Colonic mucosa (tissue), 4 donors: Measurements from ENCODE around the gene BRMS1. TPM values are rescaled to one million over a fixed set of nuclear protein-coding genes. Genes with fewer than 3 reads are reported as not detected.

Experiments
- DNase-seq: peaks from one replicate; pipeline ENCODE4 v3.0.0-alpha.2; 2020
- H3K27ac ChIP-seq: fragments of 200-600 bp; one replicate; pipeline ENCODE4 v1.8.0; 2021
- H3K27me3 ChIP-seq: fragments of 200-600 bp; one replicate; pipeline ENCODE4 v1.8.0; 2021
- H3K36me3 ChIP-seq: fragments of 200-600 bp; one replicate; pipeline ENCODE4 v1.8.0; 2021
- H3K4me1 ChIP-seq: fragments of 200-600 bp; one replicate; pipeline ENCODE4 v1.8.0; 2021; ENCODE audit warnings: mild to moderate bottlenecking
- H3K4me3 ChIP-seq: fragments of 200-600 bp; one replicate; pipeline ENCODE4 v1.8.0; 2021
- H3K9ac ChIP-seq, 2 donors: one replicate each; pipeline ENCODE4 v1.7.0; 2013; ENCODE audit warnings: control low read depth in 2 of 2, low read depth in 2 of 2, low read length in 2 of 2
- H3K9me3 ChIP-seq: fragments of 200-600 bp; one replicate; pipeline ENCODE4 v1.8.0; 2021
- intact Hi-C: fragments of 100-400 bp; cut with DNase I; formaldehyde crosslinking; loops from one replicate; pipeline ENCODE4 v1.14.1; 2022
- total RNA-seq, 2 donors: library from RNA; stranded (reverse); fragmentation: NEBNext Ultra II Directional in 1 of 2; extraction: Animal tissue kit (Norgen Biotek cat#: 25700) in 1 of 2; gene quantifications; one replicate each; pipeline ENCODE4 v1.2.1, GENCODE V29; 2021
- TF ChIP-seq, protein P1 (sequence below): fragments of 200-600 bp; IDR thresholded peaks from one replicate; pipeline ENCODE4 v1.8.0; 2022; ENCODE audit warnings: antibody characterized with exemption, mild to moderate bottlenecking
- donor health status: healthy.
- donor health status: DM: no; HTN: no; CAD: no.
- donor health status: DM: no; HTN: no; CAD: no.

The BRMS1 gene
- total RNA-seq, 2 donors from 2014 or later, result 31.1 to 64.6 TPM

GRCh38 chr11:66338276-66339161 is 6.4 kb downstream of the BRMS1 start:
- Histone ChIP-seq H3K4me3 (no peak overlapping the region), H3K9ac (no peak overlapping the region), H3K9me3 (no peaks in the 10 kb centered on the region), H3K27me3 (no peaks in the 10 kb centered on the region), H3K27ac (no peak overlapping the region), H3K4me1 (peaks cover 16% of the 10 kb centered on the region), H3K36me3 (peaks cover 7% of the 10 kb centered on the region)
- TF ChIP-seq, protein P1, sequence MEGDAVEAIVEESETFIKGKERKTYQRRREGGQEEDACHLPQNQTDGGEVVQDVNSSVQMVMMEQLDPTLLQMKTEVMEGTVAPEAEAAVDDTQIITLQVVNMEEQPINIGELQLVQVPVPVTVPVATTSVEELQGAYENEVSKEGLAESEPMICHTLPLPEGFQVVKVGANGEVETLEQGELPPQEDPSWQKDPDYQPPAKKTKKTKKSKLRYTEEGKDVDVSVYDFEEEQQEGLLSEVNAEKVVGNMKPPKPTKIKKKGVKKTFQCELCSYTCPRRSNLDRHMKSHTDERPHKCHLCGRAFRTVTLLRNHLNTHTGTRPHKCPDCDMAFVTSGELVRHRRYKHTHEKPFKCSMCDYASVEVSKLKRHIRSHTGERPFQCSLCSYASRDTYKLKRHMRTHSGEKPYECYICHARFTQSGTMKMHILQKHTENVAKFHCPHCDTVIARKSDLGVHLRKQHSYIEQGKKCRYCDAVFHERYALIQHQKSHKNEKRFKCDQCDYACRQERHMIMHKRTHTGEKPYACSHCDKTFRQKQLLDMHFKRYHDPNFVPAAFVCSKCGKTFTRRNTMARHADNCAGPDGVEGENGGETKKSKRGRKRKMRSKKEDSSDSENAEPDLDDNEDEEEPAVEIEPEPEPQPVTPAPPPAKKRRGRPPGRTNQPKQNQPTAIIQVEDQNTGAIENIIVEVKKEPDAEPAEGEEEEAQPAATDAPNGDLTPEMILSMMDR, result no peak
- no peak for DNase-seq
- intact Hi-C loops, result no loop called here

DNA sequence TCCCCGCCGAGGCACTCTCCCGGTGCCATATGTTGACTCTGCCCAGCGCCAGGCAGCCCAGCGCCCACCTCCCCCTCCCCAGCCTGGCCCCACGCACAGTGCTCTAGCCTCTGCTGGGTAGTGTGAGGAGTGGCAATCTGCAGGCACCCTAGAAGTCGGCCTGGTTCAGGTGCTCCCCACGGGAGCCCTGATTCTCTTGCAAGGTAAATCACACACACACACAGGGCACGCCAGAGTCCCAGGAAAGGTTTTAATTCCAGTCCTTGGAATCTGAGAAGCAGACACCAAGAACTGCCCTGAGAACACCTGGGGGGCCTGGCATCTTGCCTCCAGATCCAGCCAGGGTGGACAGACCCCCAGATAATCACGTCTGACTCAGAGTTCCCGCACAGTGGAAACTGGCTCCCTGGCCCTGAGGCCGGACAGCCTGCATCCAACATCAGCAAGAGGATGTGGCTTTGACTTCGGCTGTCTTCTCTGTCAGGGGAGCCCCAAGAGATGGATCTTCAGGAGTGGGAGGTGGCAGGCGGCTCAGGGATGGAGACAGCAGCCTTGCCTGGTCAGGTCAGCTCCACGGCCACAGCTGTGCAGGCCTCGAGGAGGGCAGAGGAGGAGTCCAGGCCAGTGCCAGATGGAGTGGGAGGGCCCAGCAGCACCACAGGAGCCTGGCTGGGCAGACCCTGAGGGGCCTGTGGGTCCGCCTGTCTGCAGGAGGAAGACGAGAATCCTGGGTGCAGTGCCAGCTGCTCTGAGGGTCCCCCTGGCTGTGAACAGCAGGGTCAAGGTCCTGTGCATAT is 7.6 kb downstream of the BRMS1 start:
- intact Hi-C loops, result no loop called here
- Histone ChIP-seq H3K9me3 (no peaks in the 10 kb centered on the region), H3K27me3 (no peaks in the 10 kb centered on the region), H3K9ac (no peak overlapping the region), H3K4me1 (peaks cover 16% of the 10 kb centered on the region), H3K4me3 (no peak overlapping the region), H3K36me3 (peaks cover 7% of the 10 kb centered on the region), H3K27ac (no peak overlapping the region)
- no peak for DNase-seq
- TF ChIP-seq, protein P1, result no peak

DNA sequence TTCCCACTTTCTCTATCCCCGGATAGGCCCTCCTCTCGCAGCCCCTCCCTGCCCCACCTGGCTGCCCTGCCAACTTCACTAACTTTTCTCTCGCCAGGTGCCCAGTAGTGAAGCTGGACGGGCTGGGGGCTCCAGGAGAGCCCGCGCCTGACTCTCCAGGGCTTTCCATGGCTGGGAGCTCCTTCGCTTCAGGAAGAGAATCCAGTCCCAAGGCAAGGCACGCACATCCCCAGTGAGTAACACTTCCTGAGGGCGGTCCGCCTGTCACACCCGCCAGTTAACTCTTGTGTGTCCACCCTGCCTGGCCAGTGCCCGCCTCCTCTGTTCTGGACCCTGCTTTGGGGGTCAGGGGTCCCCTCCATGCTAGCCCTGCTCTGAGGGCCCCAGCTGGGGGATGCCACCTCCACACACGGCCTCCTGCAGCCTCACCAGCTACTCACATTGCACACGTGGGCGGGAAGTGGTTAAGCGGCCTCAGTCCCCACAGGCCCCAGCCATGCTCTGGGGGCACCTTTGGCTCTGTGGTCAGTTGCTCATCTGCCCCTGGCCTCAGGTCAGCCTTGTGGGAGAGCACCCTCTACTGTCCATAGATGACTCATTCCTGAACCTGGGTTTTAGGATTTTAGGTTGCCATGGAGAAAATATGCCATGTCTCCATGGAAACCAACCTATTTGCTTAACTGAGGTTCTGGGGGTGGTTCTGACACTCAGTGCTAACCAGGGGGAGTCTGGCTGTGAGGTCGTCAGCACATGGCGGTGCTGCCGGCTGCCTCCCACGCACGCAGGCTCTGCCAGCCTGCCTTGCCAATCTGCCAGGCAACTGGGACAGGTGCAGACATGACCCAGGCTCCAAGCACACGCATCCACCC is 8.4 kb downstream of the BRMS1 start, which contains the start of gene RIN1:
Gene RIN1, minus strand, starts transcription at position 201 of the 869 bp plus-strand sequence. Its CDS starts 32 bp downstream, at position 169.
- H3K27ac ChIP-seq, result peak within 1 kb of the TSS; percentile 80
- intact Hi-C loops, result no loop called here
- no peaks in the 10 kb centered on the region for H3K27me3 ChIP-seq
- no peaks in the 10 kb centered on the region for H3K9me3 ChIP-seq
- peak within 1 kb of the TSS; percentile 64 to 77 for H3K9ac ChIP-seq
- peak; percentile 81 for DNase-seq
- peaks cover 16% of the 10 kb centered on the region for H3K4me1 ChIP-seq
- TF ChIP-seq, protein P1, result no peak
- H3K36me3 ChIP-seq, result peaks cover 7% of the 10 kb centered on the region
- peak within 1 kb of the TSS; percentile 75 for H3K4me3 ChIP-seq

DNA sequence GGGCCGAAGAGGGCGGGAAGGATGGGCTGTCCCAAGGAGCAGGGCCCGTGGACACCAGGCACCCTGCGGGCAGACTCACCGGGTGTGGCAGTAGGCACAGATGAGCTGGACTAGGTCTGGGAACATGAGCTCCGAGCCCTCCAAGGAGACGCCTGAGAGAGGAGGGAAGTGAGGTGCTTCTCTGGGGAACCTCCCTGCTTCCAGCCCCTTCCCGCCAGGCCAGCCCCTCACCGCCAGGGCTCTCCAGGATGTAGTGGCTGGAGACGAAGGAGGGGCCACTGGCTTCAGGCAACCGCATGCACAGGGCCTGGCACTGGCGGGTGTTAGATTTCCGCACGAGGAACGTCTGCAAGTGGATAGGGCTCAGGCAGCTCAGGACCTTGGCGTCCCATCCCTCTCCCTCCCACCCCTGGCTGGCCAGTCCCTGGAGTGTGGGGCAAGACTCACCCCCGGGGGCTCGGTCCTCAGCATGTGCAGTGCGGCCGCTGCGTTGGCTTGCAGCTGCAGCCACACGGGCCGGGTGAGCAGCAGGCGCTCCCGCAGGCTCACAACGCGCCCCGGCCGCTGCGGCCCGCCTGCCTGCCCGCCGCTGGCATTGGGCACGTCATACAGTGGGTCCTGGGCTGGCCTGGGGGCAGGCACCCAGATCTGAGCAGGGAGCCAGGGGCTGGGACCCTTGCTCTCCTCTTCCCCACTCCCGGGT is 9.2 kb downstream of the BRMS1 start:
- DNase-seq, result no peak
- H3K27me3 ChIP-seq, result no peaks in the 10 kb centered on the region
- TF ChIP-seq, protein P1, result no peak
- H3K9ac ChIP-seq, result peak overlapping the region; percentile 64 to 77
- H3K4me3 ChIP-seq, result peak overlapping the region; percentile 75
- intact Hi-C loops, result no loop called here
- H3K4me1 ChIP-seq, result peaks cover 16% of the 10 kb centered on the region
- H3K27ac ChIP-seq, result peak overlapping the region; percentile 80
- H3K9me3 ChIP-seq, result no peaks in the 10 kb centered on the region
- peaks cover 5% of the 10 kb centered on the region for H3K36me3 ChIP-seq
